ENCODE data around the gene PEPD.

PEPD gene

GRCh38 chr19:33383720-33384292, 137.8 kb downstream of the PEPD start:
- no peak for DNase-seq (ENCODE audit: low spot score)

- no peak for DNase-seq (ENCODE audit: low spot score)
Measured at GRCh38 chr19:33382982-33383381, 138.6 kb downstream of the PEPD start.

- DNase-seq (ENCODE audit: low spot score): no peak
Measured at GRCh38 chr19:33382006-33382405, 139.6 kb downstream of the PEPD start.

GRCh38 chr19:33381101-33381500, 140.5 kb downstream of the PEPD start:
- DNase-seq (ENCODE audit: low spot score): no peak

- DNase-seq (ENCODE audit: low spot score): no peak
Measured at GRCh38 chr19:33379151-33379829, 142.3 kb downstream of the PEPD start.

- DNase-seq (ENCODE audit: low spot score): no peak
Measured at GRCh38 chr19:33377586-33378475, 143.8 kb downstream of the PEPD start.

- no peak for DNase-seq (ENCODE audit: low spot score)
Measured at GRCh38 chr19:33376941-33377557, 144.5 kb downstream of the PEPD start.

GRCh38 chr19:33376423-33376822, 145.2 kb downstream of the PEPD start:
- no peak for DNase-seq (ENCODE audit: low spot score)

GRCh38 chr19:33375837-33376159, 145.8 kb downstream of the PEPD start:
- no peak for DNase-seq (ENCODE audit: low spot score)

- DNase-seq (ENCODE audit: low spot score): no peak
Measured at GRCh38 chr19:33375156-33375836, 146.3 kb downstream of the PEPD start.

GRCh38 chr19:33374236-33374714, 147.3 kb downstream of the PEPD start:
- peak; percentile 50 for DNase-seq (ENCODE audit: low spot score)

- peak; percentile 100 for DNase-seq (ENCODE audit: low spot score)
Measured at GRCh38 chr19:33373453-33374235, 147.9 kb downstream of the PEPD start, which contains the start of gene CEBPG. TSS of gene CEBPG (plus strand) at chr19:33373709. CDS start at chr19:33379240, 5,531 bp downstream.

GRCh38 chr19:33370783-33371182, 150.8 kb downstream of the PEPD start:
- DNase-seq (ENCODE audit: low spot score): no peak

- no peak for DNase-seq (ENCODE audit: low spot score)
Measured at GRCh38 chr19:33368074-33368864, 153.3 kb downstream of the PEPD start.

GRCh38 chr19:33366897-33367296, 154.7 kb downstream of the PEPD start:
- DNase-seq (ENCODE audit: low spot score): no peak

- DNase-seq (ENCODE audit: low spot score): no peak
Measured at GRCh38 chr19:33366127-33366526, 155.5 kb downstream of the PEPD start.

- DNase-seq (ENCODE audit: low spot score): no peak
Measured at GRCh38 chr19:33365691-33366090, 155.9 kb downstream of the PEPD start.

- DNase-seq (ENCODE audit: low spot score): no peak
Measured at GRCh38 chr19:33363476-33363875, 158.1 kb downstream of the PEPD start.

- no peak for DNase-seq (ENCODE audit: low spot score)
Measured at GRCh38 chr19:33362508-33363228, 158.9 kb downstream of the PEPD start.

- no peak for DNase-seq (ENCODE audit: low spot score)
Measured at GRCh38 chr19:33359581-33359980, 162.0 kb downstream of the PEPD start.
